Sigmoid colon (tissue), 4 donors: Measurements from ENCODE around the gene ST14.

ENCODE experiments used
- EP300 ChIP-seq, 4 donors: sonication (generic); formaldehyde crosslinking; IDR thresholded peaks; one replicate each; pipeline ENCODE4 v1.6.1; 2017; ENCODE audit warnings: antibody characterized with exemption in 4 of 4
- POLR2A ChIP-seq, 2 donors: fragments of 450-650 bp; IDR thresholded peaks; one replicate each; pipeline ENCODE4 v1.6.1; 2016; ENCODE audit warnings: antibody characterized with exemption in 2 of 2, mild to moderate bottlenecking in 2 of 2, moderate library complexity in 2 of 2
- TF ChIP-seq, protein P1 (sequence below), 4 experiments: fragments of 450-650 bp in 3 of 4; fragments of 200-600 bp in 1 of 4; IDR thresholded peaks; one replicate each; pipeline ENCODE4 v1.5.1; 2016 to 2019; ENCODE audit warnings: antibody characterized with exemption in 4 of 4, mild to moderate bottlenecking in 3 of 4, moderate library complexity in 2 of 4

DNA sequence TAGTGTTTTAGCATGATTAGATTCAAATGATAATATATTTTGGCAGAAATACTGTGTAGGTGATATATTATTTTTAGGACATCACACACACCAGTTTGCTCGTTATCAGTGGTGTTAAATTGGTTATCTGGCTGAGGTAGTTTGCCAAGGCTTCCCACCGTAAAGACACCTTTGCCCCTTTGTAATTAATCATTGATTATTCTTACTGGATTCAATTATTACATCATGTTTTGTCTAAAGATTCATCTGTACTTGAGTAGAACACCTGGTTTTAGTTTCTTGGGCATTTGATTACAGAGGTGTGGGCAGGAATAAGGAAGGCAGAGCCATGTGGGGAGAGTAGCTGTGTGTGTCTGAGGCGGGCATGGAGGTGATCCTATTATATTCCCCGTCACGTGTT is 39.5 kb upstream of the ST14 start:
- TF ChIP-seq POLR2A (IDR thresholded peaks at IDR 0.05): no peak
- TF ChIP-seq, protein P1, sequence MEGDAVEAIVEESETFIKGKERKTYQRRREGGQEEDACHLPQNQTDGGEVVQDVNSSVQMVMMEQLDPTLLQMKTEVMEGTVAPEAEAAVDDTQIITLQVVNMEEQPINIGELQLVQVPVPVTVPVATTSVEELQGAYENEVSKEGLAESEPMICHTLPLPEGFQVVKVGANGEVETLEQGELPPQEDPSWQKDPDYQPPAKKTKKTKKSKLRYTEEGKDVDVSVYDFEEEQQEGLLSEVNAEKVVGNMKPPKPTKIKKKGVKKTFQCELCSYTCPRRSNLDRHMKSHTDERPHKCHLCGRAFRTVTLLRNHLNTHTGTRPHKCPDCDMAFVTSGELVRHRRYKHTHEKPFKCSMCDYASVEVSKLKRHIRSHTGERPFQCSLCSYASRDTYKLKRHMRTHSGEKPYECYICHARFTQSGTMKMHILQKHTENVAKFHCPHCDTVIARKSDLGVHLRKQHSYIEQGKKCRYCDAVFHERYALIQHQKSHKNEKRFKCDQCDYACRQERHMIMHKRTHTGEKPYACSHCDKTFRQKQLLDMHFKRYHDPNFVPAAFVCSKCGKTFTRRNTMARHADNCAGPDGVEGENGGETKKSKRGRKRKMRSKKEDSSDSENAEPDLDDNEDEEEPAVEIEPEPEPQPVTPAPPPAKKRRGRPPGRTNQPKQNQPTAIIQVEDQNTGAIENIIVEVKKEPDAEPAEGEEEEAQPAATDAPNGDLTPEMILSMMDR (IDR thresholded peaks at IDR 0.05): no peak
- TF ChIP-seq EP300 (IDR thresholded peaks at IDR 0.05): no peak
